ENCODE results near the gene PLOD3.
A peak's percentile ranks its signal among the peaks of the same experiment; 100 is the strongest.
"Not testable (repeated sequence)": the region's sequence is repeated elsewhere in the genome, so short reads cannot be mapped to it uniquely, and the experiment has no call there.

Gene PLOD3, protein sequence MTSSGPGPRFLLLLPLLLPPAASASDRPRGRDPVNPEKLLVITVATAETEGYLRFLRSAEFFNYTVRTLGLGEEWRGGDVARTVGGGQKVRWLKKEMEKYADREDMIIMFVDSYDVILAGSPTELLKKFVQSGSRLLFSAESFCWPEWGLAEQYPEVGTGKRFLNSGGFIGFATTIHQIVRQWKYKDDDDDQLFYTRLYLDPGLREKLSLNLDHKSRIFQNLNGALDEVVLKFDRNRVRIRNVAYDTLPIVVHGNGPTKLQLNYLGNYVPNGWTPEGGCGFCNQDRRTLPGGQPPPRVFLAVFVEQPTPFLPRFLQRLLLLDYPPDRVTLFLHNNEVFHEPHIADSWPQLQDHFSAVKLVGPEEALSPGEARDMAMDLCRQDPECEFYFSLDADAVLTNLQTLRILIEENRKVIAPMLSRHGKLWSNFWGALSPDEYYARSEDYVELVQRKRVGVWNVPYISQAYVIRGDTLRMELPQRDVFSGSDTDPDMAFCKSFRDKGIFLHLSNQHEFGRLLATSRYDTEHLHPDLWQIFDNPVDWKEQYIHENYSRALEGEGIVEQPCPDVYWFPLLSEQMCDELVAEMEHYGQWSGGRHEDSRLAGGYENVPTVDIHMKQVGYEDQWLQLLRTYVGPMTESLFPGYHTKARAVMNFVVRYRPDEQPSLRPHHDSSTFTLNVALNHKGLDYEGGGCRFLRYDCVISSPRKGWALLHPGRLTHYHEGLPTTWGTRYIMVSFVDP

DNA sequence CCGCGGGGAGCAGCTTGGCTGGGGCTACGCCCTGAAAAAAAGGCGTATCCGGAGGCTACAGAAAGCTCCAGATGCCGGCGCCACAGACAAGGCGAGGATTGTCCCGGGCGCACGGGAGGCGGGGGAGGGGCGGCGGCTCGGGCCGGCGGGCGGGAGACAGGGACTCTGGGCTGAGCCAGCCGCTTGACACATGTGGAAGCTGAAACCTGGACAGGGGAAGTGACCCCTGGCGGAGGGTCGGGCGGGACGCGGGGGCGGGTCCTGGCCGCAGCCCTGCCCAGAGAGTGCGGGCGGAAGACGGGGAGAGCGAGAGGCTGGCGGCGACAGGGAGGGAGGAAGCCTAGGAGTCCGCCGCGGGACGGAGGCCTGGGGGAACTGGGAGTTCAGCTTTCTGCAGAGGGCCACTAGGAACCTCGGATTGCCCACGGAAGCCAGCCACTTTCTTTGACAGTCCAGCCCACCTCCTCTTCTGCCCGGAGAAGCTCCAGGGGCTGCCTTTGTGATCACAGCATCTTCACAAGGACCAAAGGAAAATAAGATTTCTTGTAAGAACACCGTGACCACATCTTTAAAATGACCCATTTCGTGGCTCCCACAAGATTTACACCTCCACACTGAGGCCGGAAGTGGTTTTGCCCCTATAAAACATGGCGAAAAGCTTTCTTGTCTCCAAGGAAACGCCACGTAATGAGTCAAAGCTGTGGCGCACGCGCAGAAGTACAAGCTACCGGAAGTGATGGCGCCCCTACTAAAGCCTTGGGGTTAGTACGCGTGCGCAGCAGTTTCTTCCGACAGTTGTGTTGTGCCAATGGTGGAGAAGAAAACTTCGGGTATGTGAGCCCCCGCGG is at the start of gene PLOD3, which contains the start of gene ZNHIT1:
PLOD3 (minus strand) TSS at position 194 of the 848 bp plus-strand sequence. CDS start 307 bp downstream, outside the sequence.
ZNHIT1 (plus strand) TSS at position 778 of the 848 bp plus-strand sequence; CDS start at position 809, 31 bp downstream.
- DNase-seq (ENCODE audit: low spot score): peak; percentile 98

DNA sequence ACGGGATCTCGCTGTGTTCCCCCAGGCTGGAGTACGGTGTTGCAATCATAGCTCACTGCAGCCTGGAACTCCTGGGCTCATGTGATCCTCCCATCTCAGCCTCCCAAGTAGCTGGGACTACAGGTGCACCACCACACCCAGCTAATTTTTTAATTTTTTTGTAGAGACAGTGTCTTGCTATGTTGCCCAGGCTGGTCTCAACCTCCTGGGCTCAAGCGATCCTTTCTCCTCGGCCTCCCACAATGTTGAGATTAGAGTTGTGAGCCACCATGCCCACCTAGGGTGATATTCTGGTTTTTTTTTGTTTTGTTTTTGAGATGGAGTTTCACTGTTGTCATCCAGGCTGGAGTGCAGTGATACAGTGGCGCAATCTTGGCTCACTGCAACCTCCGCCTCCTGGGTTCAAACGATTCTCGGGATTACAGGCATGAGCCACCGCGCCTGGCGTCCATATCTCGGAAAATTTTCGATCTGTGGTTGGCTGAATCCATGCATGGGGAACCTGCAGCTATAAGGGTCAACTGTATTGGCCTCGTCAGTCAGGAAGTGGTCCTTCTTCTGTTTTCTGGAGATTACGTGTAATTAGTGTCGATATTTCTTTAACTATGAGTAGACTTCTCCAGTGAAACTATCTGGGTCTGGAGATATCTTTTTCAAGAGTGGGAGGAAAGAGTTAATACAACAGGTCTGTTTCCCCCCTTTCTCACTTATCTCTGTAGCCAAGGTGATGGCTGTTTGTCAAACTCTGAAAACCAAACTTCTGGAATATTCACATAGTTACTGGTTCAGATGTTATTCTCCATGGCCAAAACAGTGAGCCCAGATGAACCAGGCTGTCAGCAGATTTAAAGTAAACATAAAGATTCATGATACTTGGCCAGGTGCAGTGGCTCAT is 48.5 kb upstream of the PLOD3 start:
- no peak for DNase-seq (ENCODE audit: low spot score)

DNA sequence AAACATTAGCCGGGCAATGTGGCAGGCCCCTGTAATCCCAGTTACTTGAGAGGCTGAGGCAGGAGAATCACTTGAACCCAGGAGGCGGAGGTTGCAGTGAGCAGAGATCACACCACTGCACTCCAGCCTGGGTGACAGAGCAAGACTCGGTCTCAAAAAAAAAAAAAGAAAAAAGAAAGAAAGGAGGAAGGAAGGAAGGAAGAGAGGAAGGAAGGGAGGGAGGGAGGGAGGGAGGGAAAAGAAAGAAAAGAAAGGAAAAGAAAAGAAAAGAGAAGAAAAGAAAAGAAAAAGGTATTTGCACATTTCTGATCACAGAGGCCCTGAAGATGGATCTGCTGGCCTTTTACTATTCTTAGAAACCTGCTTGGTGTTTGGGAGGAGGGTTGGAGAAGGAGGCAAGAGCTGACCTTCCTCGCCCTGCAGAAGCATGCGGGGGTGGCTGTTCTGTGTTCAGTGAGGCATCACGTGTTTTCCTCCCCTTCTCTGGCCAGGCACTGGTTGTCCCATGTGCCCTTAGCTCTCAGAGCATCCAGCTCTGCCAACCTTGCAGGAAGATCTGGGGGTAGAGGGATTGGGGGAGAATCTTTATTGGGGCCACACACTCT is 46.8 kb upstream of the PLOD3 start:
- not testable (repeated sequence) for DNase-seq (ENCODE audit: low spot score)

DNA sequence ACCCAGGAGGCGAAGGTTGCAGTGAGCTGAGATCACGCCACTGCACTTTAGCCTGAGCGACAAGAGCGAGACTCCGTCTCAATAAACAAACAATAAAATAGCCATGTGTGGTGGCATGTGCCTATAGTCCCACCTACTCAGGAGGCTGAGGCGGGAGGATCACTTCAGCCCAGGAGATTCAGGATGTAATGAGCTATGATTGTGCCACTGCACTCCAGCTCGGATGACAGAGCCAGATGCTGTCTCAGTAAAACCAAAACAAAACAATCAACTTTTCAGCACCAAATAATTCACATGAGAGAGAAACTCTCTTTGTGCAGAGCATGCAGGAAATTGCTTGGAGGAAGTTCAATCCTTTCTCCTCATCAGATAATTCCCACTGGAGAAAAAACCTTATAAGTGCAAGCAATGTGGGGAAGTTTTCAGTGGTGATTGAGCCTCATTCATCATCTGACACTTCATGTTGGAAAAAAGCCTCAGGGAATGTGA is 40.9 kb upstream of the PLOD3 start:
- DNase-seq (ENCODE audit: low spot score): no peak

DNA sequence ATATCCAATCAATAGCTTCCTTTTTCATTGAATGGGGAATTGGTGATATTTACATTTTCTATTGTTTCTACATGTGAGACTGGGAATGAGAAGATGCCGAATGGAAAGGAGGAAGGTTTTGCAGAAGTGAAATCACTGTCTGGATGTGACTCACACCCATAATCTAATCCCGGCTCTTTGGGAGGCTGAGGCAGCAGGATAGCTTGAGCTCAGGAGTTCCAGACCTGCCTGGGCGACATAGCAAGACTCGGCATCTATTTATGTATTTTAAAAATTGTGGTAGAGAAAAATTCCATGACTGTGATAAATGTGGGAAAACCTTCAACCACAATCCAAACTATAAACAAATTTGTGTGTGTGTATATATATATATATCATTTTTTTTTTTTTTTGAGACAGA is 38.4 kb upstream of the PLOD3 start:
- DNase-seq (ENCODE audit: low spot score): no peak

DNA sequence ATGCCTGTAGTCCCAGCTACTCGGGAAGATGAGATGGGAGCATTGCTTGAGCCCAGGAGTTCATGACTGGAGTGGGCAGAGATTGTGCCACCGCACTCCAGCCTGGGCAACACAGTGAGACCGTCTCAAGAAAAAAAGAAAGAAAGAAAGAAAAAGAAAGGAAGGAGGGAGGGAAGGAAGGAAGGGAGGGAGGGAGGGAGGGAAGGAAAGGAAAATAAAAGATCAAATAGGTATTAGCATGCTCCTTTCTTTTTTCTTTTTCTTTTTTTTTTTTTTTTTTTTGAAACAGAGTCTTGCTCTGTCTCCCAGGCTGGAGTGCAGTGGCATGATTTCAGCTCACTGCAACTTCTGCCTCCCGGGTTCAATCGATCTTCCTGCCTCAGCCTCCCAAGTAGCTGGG is 35.8 kb upstream of the PLOD3 start:
- not testable (repeated sequence) for DNase-seq (ENCODE audit: low spot score)

DNA sequence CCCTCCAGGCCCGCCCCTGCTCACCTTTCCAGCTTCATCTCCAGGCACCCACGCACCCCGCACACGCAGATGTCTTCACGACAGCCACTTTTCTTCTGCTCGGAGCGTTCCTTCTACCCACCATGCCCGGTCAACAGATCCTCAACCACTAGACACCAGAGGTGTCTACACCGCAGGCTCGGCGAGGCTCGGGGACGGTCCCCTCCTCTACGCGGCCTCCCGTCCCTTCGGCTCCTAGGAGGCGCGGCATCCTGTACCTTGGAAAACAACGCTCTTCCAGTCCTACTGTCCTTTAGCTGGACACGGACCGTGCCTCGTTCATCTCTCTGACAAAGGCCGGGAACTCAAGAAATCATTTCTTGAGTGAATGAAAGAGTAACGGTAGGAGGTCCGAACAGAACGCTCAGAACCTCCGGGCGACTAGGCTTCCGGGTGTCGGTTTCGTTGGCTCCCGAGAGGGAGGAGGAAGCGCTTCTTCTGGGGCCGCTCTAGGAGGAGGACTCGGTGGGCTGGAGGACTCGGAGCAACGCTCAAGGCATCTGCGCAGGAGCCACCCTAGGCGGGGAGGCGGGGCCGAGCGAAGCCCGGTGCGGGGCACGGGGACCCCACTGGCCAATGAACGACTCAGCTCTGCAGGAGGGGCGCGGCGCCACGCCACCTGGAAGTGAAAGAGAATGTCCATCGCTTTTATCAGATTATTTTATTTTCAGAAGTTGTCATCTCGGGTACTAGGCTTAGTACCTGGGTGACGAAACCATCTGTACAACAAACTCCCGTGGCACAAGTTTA is 34.7 kb upstream of the PLOD3 start:
- peak; percentile 99 for DNase-seq (ENCODE audit: low spot score)

DNA sequence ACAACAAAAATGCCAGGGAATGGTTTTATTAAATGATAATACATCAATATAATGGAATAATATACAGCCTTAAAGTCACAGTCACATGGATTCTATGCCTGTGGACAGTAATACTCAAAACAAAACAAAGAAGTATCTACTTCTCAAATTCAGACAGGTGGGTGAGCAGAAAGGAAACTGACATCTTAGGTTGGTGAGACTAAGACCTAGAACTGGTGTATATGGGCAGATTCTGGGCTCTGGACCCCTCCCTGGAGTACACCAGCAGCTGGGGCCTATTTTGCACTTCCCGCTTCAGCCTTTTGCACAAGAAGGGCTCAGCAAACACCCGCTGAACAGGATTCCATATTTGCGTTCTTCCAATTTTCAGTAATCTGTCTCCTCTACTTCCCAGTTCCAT is 32.9 kb upstream of the PLOD3 start:
- DNase-seq (ENCODE audit: low spot score): no peak

DNA sequence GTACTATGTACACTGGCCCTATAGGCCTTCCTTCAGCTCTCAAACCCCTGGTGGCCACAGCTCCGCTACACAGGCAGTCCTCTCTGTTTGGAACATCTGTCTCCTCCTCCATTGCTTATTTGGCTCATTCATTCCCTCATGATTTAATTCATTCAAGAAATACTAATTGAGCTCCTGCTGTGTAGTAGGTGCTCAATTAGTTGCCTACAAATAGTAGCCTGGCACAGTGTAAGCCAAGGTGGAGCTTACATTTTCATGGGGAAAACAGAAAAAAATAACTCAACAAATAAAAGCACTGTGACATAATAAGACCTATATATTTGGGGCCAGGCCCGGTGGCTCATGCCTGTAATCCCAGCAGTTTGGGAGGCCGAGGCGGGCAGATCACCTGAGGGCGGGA is 30.9 kb upstream of the PLOD3 start:
- no peak for DNase-seq (ENCODE audit: low spot score)

DNA sequence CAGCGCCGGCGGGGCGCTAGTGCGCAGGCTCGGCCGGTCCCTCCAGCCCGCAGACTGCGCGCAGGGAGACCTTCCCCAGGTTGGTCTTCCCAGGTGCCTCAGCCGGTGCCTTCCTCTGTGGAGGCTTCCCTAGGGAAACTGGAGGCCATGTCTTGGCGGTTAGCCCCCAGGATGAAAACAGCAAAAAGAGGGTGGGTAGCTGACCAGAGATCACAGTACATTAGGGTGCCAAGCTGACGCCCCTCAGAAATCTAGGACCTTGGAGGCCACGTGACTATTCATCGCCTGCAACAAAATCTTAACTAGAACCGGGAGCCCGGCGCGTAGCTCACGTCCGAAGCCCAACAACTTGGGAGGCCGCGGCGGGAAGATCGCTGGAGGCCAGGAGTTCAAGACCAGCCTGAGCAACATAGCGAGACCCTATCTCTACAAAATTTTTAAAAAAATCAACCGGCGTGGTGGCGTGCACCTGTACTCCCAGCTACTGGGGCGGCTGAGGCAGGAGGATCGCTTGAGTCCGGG is 27.8 kb upstream of the PLOD3 start:
- DNase-seq (ENCODE audit: low spot score): no peak

DNA sequence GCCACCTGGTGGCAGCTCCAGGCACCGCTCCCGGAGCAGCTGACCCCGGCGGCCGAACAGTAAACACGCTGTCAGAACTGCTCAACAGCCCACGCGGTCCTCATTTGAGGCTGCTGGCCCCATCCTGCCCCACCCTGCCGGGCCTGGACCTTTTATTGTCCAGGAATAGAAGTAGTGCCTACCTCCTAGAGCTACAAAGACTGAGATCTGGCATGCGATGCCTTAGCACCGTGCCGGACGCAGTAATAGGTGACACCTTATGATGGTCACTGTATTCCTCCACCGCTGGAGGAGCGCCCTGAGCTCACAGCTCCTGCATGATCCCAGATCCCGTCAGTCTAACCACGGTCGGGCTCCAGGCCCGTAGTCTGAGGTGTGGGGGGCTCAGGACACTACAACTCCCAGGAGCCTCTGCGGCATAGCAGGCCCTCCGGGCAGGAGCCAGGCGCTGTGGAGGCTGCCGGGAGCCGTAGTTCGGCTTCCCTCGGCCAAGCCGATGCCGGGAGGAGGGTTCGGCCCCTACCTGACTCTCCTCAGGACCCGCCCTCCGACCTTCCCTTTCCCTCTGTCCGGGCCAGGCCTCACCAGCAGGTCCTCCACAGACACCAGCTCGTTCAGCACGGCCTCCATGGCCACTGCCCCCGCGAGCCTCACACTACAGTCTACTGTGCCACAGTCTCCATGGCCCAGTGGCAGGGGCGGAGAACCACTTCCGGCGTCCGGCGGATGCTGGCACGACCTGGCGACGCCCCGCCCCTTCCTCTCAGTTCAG is 27.2 kb upstream of the PLOD3 start, which contains the start of gene FIS1:
FIS1 (minus strand) TSS at position 707 of the 772 bp plus-strand sequence; CDS start at position 630, 77 bp downstream.
- DNase-seq (ENCODE audit: low spot score): peak; percentile 91

DNA sequence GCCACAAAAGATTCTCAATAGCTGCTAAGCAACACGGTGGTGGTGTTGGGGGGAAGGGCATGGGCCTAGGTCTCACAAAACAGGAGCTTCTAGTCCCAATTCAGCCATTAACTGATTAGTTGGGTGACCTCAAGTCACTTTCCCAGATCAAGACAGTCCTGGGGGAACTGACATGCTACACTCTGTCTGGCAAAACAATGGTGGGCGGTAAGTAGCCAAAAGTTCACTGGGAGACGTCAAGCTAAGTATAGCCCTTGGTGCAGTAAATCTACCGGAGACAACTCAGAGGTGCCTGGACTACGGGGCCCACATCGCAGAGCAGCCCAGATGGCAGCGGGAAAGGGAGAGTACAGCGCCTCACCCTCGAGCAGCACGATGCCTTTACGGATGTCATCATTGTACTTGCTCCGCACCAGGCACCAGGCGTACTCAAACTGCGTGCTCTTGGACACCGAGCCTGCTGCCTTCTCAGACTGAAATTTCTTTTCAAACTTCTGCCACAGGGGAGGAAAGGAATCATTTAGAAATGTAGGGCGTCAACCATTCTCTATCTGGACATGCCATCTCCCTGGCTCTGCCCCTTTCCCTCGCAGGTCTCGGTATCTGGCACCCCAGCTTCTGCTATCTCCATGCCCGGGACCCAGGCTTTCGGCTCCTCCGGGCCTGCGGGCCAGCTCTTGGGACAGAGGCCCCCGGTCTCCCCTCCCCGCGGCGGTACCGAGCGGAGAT is 26.4 kb upstream of the PLOD3 start:
- DNase-seq (ENCODE audit: low spot score): peak; percentile 1

DNA sequence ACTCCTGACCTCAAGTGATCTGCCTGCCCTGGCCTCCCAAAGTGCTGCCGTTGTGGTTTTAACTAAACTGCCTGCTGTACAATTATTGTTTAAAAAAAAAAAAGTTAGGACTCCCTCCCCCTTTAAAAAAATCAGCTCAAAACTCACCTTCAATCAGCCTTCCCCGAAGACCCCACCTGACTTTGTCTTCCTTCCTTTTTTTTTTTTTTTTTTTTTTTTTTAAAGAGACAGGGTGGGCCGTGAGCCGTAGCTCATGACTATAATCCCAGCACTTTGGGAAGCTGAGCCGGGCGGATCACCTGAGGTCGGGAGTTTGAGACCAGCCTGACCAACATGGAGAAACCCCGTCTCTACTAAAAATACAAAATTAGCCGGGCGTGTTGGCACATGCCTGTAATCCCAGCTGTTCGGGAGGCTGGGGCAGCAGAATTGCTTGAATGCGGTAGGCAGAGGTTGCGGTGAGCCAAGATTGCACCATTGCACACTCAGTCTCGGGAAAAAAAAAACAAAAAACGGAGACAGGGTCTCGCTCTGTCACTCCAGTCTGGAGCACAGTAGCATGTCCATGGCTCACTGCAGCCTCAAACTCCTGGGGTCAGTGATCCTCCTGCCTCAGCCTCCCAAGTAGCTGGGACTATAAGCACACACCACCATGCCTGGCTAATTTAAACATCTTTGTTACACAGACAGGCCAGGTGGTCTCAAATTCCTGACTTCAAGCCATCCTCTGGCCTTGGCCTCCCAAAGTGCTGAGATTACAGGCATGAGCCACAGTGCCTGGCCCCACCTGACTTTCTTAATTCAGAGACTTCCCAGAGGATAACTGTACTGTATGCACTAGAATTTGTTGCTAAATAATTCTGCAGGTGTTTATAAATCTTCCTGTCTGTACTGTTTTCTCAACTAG is 24.3 kb upstream of the PLOD3 start:
- no peak for DNase-seq (ENCODE audit: low spot score)

DNA sequence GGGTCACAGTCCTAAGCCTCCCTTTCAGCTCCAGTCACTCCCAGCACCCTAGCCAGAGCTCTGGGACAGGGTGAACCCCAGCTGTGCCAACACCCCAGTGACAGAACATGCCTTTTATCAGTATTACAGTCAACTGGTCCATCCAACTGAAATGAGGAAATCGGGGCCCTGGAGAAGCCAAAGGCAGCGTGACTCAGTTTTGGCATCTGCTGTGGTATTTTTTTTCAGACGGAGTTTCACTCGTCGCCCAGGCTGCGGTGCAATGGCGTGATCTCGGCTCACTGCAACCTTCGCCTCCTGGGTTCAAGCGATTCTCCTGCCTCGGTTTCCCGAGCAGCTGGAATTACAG is 23.6 kb upstream of the PLOD3 start:
- DNase-seq (ENCODE audit: low spot score): no peak

DNA sequence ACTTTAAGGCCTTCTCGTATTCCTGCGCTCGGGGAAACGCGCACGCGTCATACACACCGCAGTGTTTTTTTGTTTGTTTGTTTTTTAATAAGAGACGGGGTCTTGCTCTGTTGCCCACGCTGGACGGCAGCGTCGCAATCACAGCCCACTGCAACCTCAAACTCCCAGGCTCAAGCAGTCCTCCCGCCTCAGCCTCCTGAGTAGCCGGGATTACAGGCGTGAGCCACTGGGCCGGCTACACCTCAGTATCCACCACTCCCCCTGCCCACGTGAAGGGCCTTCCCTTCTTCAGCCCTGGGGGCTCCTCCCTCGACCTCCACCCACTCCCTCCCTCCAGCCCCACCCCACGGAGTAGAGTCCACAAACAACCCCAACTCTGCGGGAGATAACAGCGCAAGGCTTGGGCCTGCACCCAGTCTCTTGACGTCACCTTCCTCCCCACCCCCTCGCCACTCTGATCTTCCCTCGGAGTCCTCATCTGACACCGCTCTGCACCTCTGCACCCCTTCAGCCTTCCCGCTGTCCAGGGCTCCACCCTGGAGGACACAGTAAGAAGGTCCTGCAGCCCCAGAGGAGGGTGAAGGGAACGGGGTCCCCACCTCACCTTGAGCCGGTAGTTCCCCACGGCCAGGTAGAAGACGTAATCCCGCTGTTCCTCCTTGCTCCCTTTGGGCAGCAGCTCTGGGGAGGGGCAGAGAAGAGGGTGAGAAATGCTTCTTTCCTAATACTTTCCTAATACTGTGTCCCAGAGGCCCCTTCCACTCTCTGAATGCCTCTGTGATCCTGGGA is 23.0 kb upstream of the PLOD3 start:
- no peak for DNase-seq (ENCODE audit: low spot score)

DNA sequence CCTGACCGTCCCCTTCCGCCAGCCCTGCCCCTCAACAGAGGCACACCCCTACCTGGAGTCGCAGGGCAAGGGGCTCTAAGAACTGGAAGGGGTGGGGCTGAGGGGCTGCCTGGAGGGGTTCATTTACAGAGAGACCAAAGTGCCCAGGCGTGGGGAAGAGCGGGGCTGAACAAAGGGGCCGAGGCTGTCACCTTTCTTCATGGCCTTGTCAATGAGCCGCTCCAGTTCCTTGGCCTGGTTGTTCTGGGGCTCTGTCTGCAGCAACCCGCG is 22.5 kb upstream of the PLOD3 start:
- no peak for DNase-seq (ENCODE audit: low spot score)

Measured in CD4-positive, alpha-beta T cell treated with Interleukin-2 at 100 ng/mL for 4 hours (primary cell).